Femur (tissue), 1 donor: ENCODE measurements around the gene PPM1J.
"Not testable (repeated sequence)": the region's sequence is repeated elsewhere in the genome, so short reads cannot be mapped to it uniquely, and the experiment has no call there.

Experiments used
- DNase-seq: peaks from one replicate; pipeline ENCODE4 v3.0.0-alpha.2; 2017

Gene PPM1J

GRCh38 chr1:112715264-112716053 is at the start of gene PPM1J:
Gene PPM1J, minus strand, starts transcription at chr1:112715332. Its CDS starts 31 bp downstream, at chr1:112715301.
- peak; percentile 95 for DNase-seq

GRCh38 chr1:112762541-112763500 is 47.7 kb upstream of the PPM1J start:
- peak; percentile 43 for DNase-seq

- no peak for DNase-seq
Measured at GRCh38 chr1:112761714-112762480, 46.8 kb upstream of the PPM1J start.

- no peak for DNase-seq
Measured at GRCh38 chr1:112759228-112759627, 44.1 kb upstream of the PPM1J start.

GRCh38 chr1:112754116-112754628 is 39.0 kb upstream of the PPM1J start:
- DNase-seq, result no peak

- no peak for DNase-seq
Measured at GRCh38 chr1:112748396-112748795, 33.3 kb upstream of the PPM1J start.

GRCh38 chr1:112744009-112744578 is 29.0 kb upstream of the PPM1J start:
- DNase-seq, result peak; percentile 61

- no peak for DNase-seq
Measured at GRCh38 chr1:112743174-112744008, 28.3 kb upstream of the PPM1J start.

- no peak for DNase-seq
Measured at GRCh38 chr1:112737573-112737972, 22.4 kb upstream of the PPM1J start.

- DNase-seq, result no peak
Measured at GRCh38 chr1:112735752-112736151, 20.6 kb upstream of the PPM1J start.

GRCh38 chr1:112731451-112731850 is 16.3 kb upstream of the PPM1J start:
- no peak for DNase-seq

- DNase-seq, result no peak
Measured at GRCh38 chr1:112729909-112730308, 14.8 kb upstream of the PPM1J start.

- not testable (repeated sequence) for DNase-seq
Measured at GRCh38 chr1:112729011-112729410, 13.9 kb upstream of the PPM1J start.

- not testable (repeated sequence) for DNase-seq
Measured at GRCh38 chr1:112728306-112728971, 13.3 kb upstream of the PPM1J start.

GRCh38 chr1:112727716-112728115 is 12.6 kb upstream of the PPM1J start:
- DNase-seq, result no peak

- not testable (repeated sequence) for DNase-seq
Measured at GRCh38 chr1:112724240-112724639, 9.1 kb upstream of the PPM1J start.

GRCh38 chr1:112723511-112723839 is 8.3 kb upstream of the PPM1J start:
- no peak for DNase-seq

GRCh38 chr1:112722601-112723510 is 7.7 kb upstream of the PPM1J start:
- DNase-seq, result peak; percentile 64

GRCh38 chr1:112721966-112722524 is 6.9 kb upstream of the PPM1J start:
- DNase-seq, result no peak
